Cerebellar nuclear complex (tissue), 1 donor: ENCODE measurements around the gene RALGPS1.
A peak's percentile ranks its signal among the peaks of the same experiment; 100 is the strongest.

Source experiments
- DNase-seq, 2 experiments: peaks; one replicate each; lab custom pipeline; 2025; lab: John Stamatoyannopoulos, UW

RALGPS1 gene

DNA sequence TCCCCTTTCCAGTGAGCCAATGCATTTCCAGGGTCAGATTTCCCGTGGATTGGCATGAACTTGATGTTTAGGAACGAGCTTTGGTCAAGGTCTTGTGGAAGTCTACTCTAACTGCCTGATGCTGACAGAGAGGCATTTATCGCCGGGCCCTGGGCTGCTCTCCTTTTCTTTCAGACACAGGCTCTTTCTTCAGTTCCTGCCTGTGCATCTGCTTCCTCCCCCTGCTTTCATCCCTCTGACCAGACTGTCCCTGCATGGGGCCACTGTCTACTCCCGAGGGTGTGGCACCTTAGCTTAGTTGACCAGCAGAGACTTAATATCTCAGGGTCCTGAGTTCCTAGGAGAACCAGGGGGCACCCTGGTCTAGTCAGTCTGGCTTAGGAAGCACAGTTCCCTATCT, 41.2 kb downstream of the RALGPS1 start:
- no peak for DNase-seq

- peak in 1 of 2 experiments; percentile 17 for DNase-seq
Observed at GRCh38 chr9:126956917-126957686, 42.5 kb downstream of the RALGPS1 start.

DNA sequence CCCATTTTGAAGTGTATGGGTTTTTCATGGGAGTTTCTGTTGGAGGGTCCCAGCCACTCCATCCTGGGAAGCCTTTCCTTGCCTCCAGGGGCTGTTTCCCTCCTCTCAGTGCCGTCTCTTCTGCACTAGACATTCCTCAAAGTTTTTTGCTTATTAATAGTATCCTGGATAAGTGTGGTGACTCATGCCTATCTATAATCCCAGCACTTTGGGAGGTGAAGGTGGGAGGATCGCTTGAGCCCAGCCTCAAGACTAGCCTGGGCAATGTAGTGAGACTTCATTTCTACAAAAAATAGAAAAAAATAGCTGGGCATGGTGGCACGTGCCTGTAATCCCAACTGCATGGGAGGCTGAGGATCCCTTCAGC, 43.1 kb downstream of the RALGPS1 start:
- no peak for DNase-seq

DNA sequence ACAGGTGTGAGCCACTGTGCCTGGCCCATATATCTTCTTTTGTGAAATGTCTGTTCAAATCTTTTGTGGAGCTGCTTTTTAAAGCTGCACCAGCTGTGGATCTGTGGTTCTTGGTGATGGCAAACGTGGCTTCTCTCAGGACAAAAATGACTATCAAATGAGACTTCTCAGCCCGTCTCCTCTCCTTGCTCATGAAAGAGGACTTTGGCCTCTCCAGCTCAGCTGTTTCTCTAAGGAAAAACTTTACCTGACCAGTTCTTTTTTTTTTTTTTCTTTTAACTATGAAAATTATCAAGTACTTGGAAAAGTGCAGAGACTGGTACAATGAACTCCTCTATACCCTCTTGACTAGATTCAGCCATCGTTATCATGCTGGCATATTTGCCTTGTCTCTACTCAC, 44.8 kb downstream of the RALGPS1 start:
- DNase-seq = no peak

GRCh38 chr9:126959917-126960316, 45.3 kb downstream of the RALGPS1 start:
- DNase-seq = no peak

DNA sequence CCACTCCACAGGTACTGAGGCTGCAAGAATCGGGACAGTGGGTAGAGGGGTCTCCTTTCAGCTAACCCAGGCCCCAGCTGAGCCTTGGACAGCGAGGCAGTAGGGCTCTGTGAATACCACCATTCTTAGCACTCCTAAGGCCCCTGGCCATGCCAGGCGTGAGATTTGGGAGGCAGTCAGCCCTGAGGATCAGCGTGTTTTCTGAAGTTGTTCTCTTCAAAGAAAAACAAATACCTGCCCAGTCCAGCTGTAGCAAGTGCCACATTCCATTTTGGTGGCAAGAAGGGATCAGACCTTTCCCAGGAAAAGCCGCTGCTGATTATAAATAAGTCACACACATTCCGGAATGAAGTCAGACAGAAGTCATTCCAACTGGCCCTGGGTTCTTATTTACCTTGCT, 47.8 kb downstream of the RALGPS1 start:
- DNase-seq = no peak

- no peak for DNase-seq
Observed at GRCh38 chr9:126965077-126965476, 50.5 kb downstream of the RALGPS1 start.

- DNase-seq = peak in 1 of 2 experiments; percentile 42
Observed at GRCh38 chr9:126965541-126966428, 51.2 kb downstream of the RALGPS1 start.

GRCh38 chr9:126971261-126971660, 56.7 kb downstream of the RALGPS1 start:
- DNase-seq = no peak

DNA sequence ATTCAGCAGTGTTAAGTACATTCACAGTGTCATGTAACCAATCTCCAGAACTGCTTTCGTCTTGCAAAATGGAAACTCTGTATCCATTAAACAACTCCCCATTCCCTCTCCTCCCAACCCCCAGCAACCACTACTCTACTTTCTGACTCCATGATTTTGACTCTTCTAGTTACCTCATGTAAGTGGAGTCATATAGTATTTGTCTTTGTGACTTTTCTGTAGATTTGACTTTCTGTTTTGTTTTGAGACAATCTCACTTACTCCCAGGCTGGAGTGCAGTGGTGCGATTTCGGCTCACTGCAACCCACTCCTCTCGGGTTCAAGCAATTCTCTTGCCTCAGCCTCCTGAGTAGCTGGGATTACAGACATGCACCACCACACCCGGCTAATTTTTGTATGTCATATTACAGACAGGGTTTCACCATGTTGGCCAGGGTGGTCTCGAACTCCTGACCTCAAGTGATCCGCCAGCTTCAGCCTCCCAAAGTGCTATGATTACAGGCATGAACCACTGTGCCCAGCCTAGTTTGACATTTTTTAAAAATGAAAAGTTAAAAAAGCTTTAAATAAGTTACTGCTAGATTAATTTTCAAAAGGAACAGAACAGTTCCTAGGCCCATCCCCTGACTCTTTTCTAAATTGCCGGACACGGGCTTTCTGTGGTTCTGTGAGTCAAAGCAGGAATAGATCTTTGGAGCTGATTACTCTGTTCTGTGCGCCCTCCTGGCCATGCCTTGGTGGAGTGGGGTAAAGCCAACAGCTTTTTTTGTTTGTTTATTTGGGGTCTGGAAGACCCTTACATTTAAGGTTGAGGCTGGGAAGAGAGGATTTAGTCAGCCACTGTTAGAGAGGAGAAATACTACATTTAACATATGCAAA, 59.3 kb downstream of the RALGPS1 start:
- no peak for DNase-seq

GRCh38 chr9:126974594-126974993, 60.0 kb downstream of the RALGPS1 start:
- no peak for DNase-seq

DNA sequence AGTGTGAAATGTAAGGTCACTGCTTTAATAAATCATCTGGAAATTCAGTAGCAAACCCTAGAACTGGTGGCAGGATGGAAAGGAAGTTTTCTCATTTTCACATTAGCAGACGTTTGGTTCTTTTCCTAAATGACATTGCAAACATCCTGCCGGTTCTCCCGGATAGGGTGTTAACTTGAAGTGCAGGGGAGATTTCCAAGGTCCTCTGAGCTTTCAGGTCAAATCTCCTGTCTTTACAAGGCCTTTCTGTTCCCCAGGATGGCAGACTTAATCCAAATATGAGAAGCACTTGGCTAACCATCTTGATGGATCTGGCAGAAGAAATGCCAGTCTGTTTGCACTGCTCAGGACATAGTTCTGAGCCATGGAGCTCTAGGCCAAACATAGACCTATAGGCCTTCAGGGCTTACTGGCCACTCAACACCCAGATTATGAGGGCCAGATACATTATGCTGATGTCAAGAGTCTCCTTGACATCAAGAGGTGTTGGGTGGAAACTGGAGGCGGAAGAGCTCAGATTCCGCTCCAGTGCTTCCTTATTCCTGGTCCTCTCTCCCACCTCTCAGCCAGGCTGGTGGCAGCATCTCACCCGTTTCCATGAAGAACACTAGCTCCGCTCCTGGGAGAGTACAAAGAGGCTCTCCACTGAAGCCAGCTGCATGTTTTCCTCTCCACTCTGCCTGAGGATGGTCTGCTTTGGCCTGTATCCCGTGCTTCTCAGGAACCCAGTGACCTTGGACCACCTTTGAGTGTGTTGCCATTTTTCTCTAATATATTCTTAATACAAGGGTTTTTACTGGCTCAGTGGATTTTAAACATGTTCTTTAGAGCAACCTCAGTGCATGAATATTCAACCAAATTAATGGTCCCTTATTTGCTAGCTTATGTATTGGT, 61.0 kb downstream of the RALGPS1 start:
- no peak for DNase-seq

- no peak for DNase-seq
Observed at GRCh38 chr9:126979461-126979860, 64.9 kb downstream of the RALGPS1 start.

DNA sequence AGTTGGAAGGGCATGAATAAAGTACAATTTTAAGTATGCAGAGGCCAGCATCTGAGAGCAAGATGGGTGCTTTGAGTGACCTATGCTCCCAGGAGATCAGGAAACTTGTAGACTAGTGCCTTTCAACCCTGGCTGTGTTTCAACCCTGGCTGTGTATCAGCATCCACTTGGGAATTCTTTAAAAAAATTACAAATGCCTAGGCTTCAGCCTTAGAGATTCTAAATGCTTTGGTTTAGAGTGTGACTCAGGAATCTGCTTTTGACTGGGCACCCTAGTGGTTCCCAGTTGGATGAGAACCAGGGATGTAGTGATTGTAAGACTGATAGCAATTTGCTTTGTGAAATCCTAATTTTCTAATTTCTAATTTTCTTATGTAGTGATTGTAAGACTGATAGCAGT, 65.6 kb downstream of the RALGPS1 start:
- no peak for DNase-seq

GRCh38 chr9:126981218-126981617, 66.6 kb downstream of the RALGPS1 start:
- DNase-seq = no peak

GRCh38 chr9:126982215-126983002, 67.8 kb downstream of the RALGPS1 start:
- no peak for DNase-seq

GRCh38 chr9:126983767-126984166, 69.2 kb downstream of the RALGPS1 start:
- no peak for DNase-seq

DNA sequence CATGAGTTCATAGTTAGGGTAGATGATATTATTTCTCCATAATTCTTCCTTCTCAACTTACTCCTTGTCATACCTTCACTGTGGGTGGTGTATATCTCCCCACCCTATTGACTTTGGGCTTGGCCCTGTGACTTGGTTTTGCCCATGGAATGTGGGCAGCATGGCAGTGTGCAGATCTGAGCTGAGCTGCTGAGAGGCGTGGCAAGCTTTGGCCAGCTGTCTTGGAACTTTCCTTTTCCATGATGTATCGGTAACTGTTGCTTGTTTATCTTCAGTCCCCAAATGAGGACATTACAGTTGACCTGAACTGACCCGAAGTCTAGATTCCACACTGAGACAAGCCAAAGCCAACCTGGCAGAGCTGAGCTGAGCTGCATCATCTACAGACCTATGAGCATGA, 70.4 kb downstream of the RALGPS1 start:
- peak; percentile 19 to 48 for DNase-seq

GRCh38 chr9:126985870-126986498, 71.4 kb downstream of the RALGPS1 start:
- DNase-seq = peak in 1 of 2 experiments; percentile 13

DNA sequence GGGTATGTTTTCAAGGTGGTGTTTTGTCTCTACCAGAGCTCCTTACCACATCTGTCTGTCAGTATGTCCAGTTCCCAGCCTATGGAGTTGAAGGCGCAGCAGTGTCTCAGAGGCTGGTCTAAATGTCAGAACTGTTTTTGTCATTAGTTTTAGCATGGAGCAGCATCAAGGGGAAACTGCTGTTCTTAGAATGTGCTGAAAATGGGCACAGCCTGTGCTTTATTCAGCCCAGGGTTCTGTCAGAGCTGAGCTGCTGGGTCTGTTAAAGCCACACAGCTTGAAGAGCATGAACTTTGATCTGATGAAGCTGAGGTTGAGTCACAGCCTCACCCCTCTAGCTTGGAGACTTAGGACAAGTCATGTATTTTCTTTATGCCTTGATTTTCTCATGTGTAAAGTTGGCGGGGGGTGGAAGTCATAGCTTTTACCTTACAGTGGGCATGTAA, 71.9 kb downstream of the RALGPS1 start:
- no peak for DNase-seq
